Naive thymus-derived CD8-positive, alpha-beta T cell (primary cell): ENCODE data around the gene PCSK4. TPM values are rescaled to one million over a fixed set of nuclear protein-coding genes. Genes with fewer than 3 reads are reported as not detected.

Source experiments
- ATAC-seq, 2 donors: fragments of 150-1000 bp; cut with Tn5 transposase in 1 of 2; sonication (Bioruptor Pico), chemical (Tn5 transposase) in 1 of 2; 1 replicate in 1 of 2; 2 replicates in 1 of 2; pipeline ENCODE4 v1.10.0; 2021; ENCODE audit warnings: mild to moderate bottlenecking in 2 of 2, moderate library complexity in 2 of 2
- POLR2A ChIA-PET: fragments of 350-600 bp; sonication (Branson Sonifier 250); formaldehyde crosslinking; loops from one replicate; lab custom pipeline; 2021; ENCODE audit warnings: antibody characterized with exemption; lab: Charles Lee
- DNase-seq, 10 donors: peaks; one replicate each; pipeline versions ENCODE4 v3.0.0 to v3.0.0-alpha.2; 2020 to 2022
- H3K27ac Mint-ChIP-seq, 10 donors: one replicate each; pipeline ENCODE4 v1.8.0; 2020 to 2022; ENCODE audit warnings: mild to moderate bottlenecking in 10 of 10, mixed read lengths in 10 of 10, moderate library complexity in 4 of 10, inconsistent platforms in 1 of 10
- H3K27me3 Mint-ChIP-seq, 5 donors: one replicate each; pipeline ENCODE4 v1.8.0; 2021 to 2022; ENCODE audit warnings: mixed read lengths in 5 of 5
- H3K36me3 Mint-ChIP-seq, 3 donors: one replicate each; pipeline ENCODE4 v1.8.0; 2020 to 2022; ENCODE audit warnings: mixed read lengths in 3 of 3, mild to moderate bottlenecking in 2 of 3, inconsistent platforms in 1 of 3
- H3K4me1 Mint-ChIP-seq, 4 donors: one replicate each; pipeline ENCODE4 v1.8.0; 2021 to 2022; ENCODE audit warnings: mixed read lengths in 4 of 4
- H3K4me3 Mint-ChIP-seq, 10 donors: one replicate each; pipeline ENCODE4 v1.8.0; 2020 to 2022; ENCODE audit warnings: mild to moderate bottlenecking in 10 of 10, mixed read lengths in 10 of 10, moderate library complexity in 6 of 10, inconsistent platforms in 1 of 10
- H3K9me3 Mint-ChIP-seq, 9 donors: one replicate each; pipeline ENCODE4 v1.8.0; 2020 to 2022; ENCODE audit warnings: mixed read lengths in 9 of 9, mild to moderate bottlenecking in 3 of 9, inconsistent platforms in 1 of 9, moderate library complexity in 1 of 9
- polyA plus RNA-seq, 3 donors: library from polyadenylated mRNA; unstranded; fragments of 300-500 nt; fragmentation: Illumina TruSeq; gene quantifications; one replicate each; pipeline ENCODE4 v1.2.3, GENCODE V29; 2021
- total RNA-seq, 8 experiments: library from RNA in 2 of 8; stranded (reverse) in 2 of 8; gene quantifications; one replicate each; pipeline ENCODE4 v1.2.3 and lab custom pipeline; 2021 to 2026

Gene PCSK4
- total and polyA plus RNA-seq, 5 experiments from 2014 or later, result 0.35 to 12.0 (median 1.3) TPM

GRCh38 chr19:1461862-1462261 lies 28.3 kb downstream of the PCSK4 start:
- Mint-ChIP-seq H3K27ac (no peak overlapping the region), H3K9me3 (no peaks in the 10 kb centered on the region), H3K36me3 (peaks cover 0 to 8% (median 4%) of the 10 kb centered on the region in 3 donors), H3K27me3 (peaks cover 0 to 14% (median 0%) of the 10 kb centered on the region in 5 donors), H3K4me1 (peaks cover 0 to 6% (median 1%) of the 10 kb centered on the region in 4 donors), H3K4me3 (no peak overlapping the region)
- no peak for ATAC-seq
- POLR2A ChIA-PET, result interaction anchor here (0.7 kb wide), 1 partner anchor 56 kb away, joined by 3 read pairs; no protein-coding TSS in a partner anchor
- DNase-seq, result no peak

GRCh38 chr19:1460033-1460995 lies 29.8 kb downstream of the PCSK4 start:
- H3K27ac Mint-ChIP-seq, result no peak overlapping the region
- POLR2A ChIA-PET, result no interaction called here
- peaks cover 3 to 18% (median 9%) of the 10 kb centered on the region in 5 donors for H3K27me3 Mint-ChIP-seq
- ATAC-seq (no peak), DNase-seq (no peak)
- H3K4me3 Mint-ChIP-seq, result no peak overlapping the region
- H3K36me3 Mint-ChIP-seq, result peaks cover 0 to 13% (median 4%) of the 10 kb centered on the region in 3 donors
- H3K9me3 Mint-ChIP-seq, result peaks cover 0 to 3% (median 0%) of the 10 kb centered on the region in 9 donors
- peaks cover 4 to 7% (median 7%) of the 10 kb centered on the region in 4 donors for H3K4me1 Mint-ChIP-seq

- ATAC-seq, result no peak
- Mint-ChIP-seq H3K27me3 (peaks cover 4 to 21% (median 18%) of the 10 kb centered on the region in 5 donors), H3K27ac (peak overlapping the region in 1 of 10 donors; percentile 19), H3K9me3 (peaks cover 0 to 3% (median 0%) of the 10 kb centered on the region in 9 donors), H3K4me3 (no peak overlapping the region), H3K36me3 (peaks cover 0 to 13% (median 4%) of the 10 kb centered on the region in 3 donors), H3K4me1 (peaks cover 4 to 13% (median 12%) of the 10 kb centered on the region in 4 donors)
- DNase-seq, result no peak
- POLR2A ChIA-PET, result interaction anchor here (2.4 kb wide), 1 partner anchor 9 kb away, joined by 9 read pairs; no protein-coding TSS in a partner anchor
Observed at GRCh38 chr19:1459479-1459878, 30.7 kb downstream of the PCSK4 start.

GRCh38 chr19:1457892-1458291 lies 32.3 kb downstream of the PCSK4 start:
- H3K4me3 Mint-ChIP-seq, result no peak overlapping the region
- peaks cover 7 to 33% (median 19%) of the 10 kb centered on the region in 5 donors for H3K27me3 Mint-ChIP-seq
- no peak overlapping the region for H3K27ac Mint-ChIP-seq
- ATAC-seq, result no peak
- peaks cover 0 to 11% (median 4%) of the 10 kb centered on the region in 3 donors for H3K36me3 Mint-ChIP-seq
- DNase-seq, result no peak
- POLR2A ChIA-PET, result interaction anchor here (1.8 to 2.4 kb wide), 2 partner anchors 10 to 183 kb away, joined by 5 to 9 read pairs; partner anchors contain the start of gene FAM174C
- peaks cover 0 to 3% (median 0%) of the 10 kb centered on the region in 9 donors for H3K9me3 Mint-ChIP-seq
- peaks cover 4 to 18% (median 14%) of the 10 kb centered on the region in 4 donors for H3K4me1 Mint-ChIP-seq

GRCh38 chr19:1457031-1457739 lies 33.0 kb downstream of the PCSK4 start:
- ATAC-seq, result no peak
- no peak for DNase-seq
- Mint-ChIP-seq H3K27me3 (peaks cover 7 to 38% (median 19%) of the 10 kb centered on the region in 5 donors), H3K4me1 (peaks cover 4 to 18% (median 14%) of the 10 kb centered on the region in 4 donors), H3K36me3 (peaks cover 0 to 11% (median 4%) of the 10 kb centered on the region in 3 donors), H3K9me3 (peaks cover 0 to 3% (median 0%) of the 10 kb centered on the region in 9 donors), H3K27ac (peak overlapping the region in 1 of 10 donors; percentile 3), H3K4me3 (no peak overlapping the region)
- POLR2A ChIA-PET, result interaction anchor here (1.8 to 2.4 kb wide), 2 partner anchors 11 to 182 kb away, joined by 5 to 9 read pairs; partner anchors contain the start of gene FAM174C

GRCh38 chr19:1456121-1456900 lies 33.8 kb downstream of the PCSK4 start:
- Mint-ChIP-seq H3K4me1 (peaks cover 4 to 18% (median 14%) of the 10 kb centered on the region in 4 donors), H3K27me3 (peaks cover 7 to 46% (median 19%) of the 10 kb centered on the region in 5 donors), H3K36me3 (peaks cover 0 to 11% (median 4%) of the 10 kb centered on the region in 3 donors), H3K4me3 (peak overlapping the region in 1 of 10 donors; percentile 63), H3K27ac (no peak overlapping the region), H3K9me3 (peaks cover 0 to 3% (median 0%) of the 10 kb centered on the region in 9 donors)
- ATAC-seq (no peak), DNase-seq (peak in 1 of 10 donors; percentile 7)
- POLR2A ChIA-PET, result interaction anchor here (0.6 to 1.8 kb wide), 4 partner anchors 11 to 489 kb away, joined by 4 to 11 read pairs (median 5); partner anchors contain the start of gene CIRBP

GRCh38 chr19:1455336-1456120 lies 34.6 kb downstream of the PCSK4 start:
- Mint-ChIP-seq H3K36me3 (peaks cover 0 to 14% (median 0%) of the 10 kb centered on the region in 3 donors), H3K27me3 (peaks cover 13 to 54% (median 26%) of the 10 kb centered on the region in 5 donors), H3K27ac (peak overlapping the region in 2 of 10 donors; percentile 25 to 52), H3K4me3 (peak overlapping the region in 9 of 10 donors; percentile 28 to 79 (median 36)), H3K4me1 (peaks cover 7 to 24% (median 19%) of the 10 kb centered on the region in 4 donors), H3K9me3 (peaks cover 0 to 3% (median 0%) of the 10 kb centered on the region in 9 donors)
- peak; percentile 70 to 76 for ATAC-seq
- DNase-seq, result peak in 8 of 10 donors; percentile 47 to 60 (median 52)
- POLR2A ChIA-PET, result interaction anchor here (0.6 to 1.8 kb wide), 5 partner anchors 10 to 490 kb away, joined by 4 to 11 read pairs (median 5); partner anchors contain the start of genes CIRBP, PCSK4 and REEP6

GRCh38 chr19:1455002-1455335 lies 35.2 kb downstream of the PCSK4 start:
- DNase-seq (no peak), ATAC-seq (peak in 1 of 2 donors; percentile 11)
- peak overlapping the region in 6 of 10 donors; percentile 31 to 63 (median 53) for H3K4me3 Mint-ChIP-seq
- peaks cover 7 to 26% (median 22%) of the 10 kb centered on the region in 4 donors for H3K4me1 Mint-ChIP-seq
- POLR2A ChIA-PET, result interaction anchor here (1.3 to 1.8 kb wide), 4 partner anchors 10 to 186 kb away, joined by 4 to 11 read pairs (median 8); partner anchors contain the start of genes CIRBP, PCSK4 and REEP6
- peaks cover 0 to 14% (median 0%) of the 10 kb centered on the region in 3 donors for H3K36me3 Mint-ChIP-seq
- H3K27ac Mint-ChIP-seq, result no peak overlapping the region
- peaks cover 0 to 3% (median 0%) of the 10 kb centered on the region in 9 donors for H3K9me3 Mint-ChIP-seq
- peaks cover 13 to 57% (median 29%) of the 10 kb centered on the region in 5 donors for H3K27me3 Mint-ChIP-seq

GRCh38 chr19:1453525-1454364 lies 36.4 kb downstream of the PCSK4 start:
- DNase-seq, result no peak
- POLR2A ChIA-PET, result interaction anchor here (0.6 to 1.7 kb wide), 8 partner anchors 9 to 708 kb away, joined by 3 to 10 read pairs (median 4); partner anchors contain the start of genes PCSK4, REEP6 and RPS15
- no peak for ATAC-seq
- H3K4me1 Mint-ChIP-seq, result peaks cover 10 to 30% (median 25%) of the 10 kb centered on the region in 4 donors
- no peak overlapping the region for H3K27ac Mint-ChIP-seq
- peaks cover 0 to 14% (median 0%) of the 10 kb centered on the region in 3 donors for H3K36me3 Mint-ChIP-seq
- peaks cover 0 to 3% (median 0%) of the 10 kb centered on the region in 9 donors for H3K9me3 Mint-ChIP-seq
- H3K27me3 Mint-ChIP-seq, result peaks cover 18 to 67% (median 35%) of the 10 kb centered on the region in 5 donors
- peak overlapping the region in 3 of 10 donors; percentile 26 to 45 (median 30) for H3K4me3 Mint-ChIP-seq
